Stimulated activated CD8-positive, alpha-beta memory T cell treated with anti-CD3 and anti-CD28 coated beads, Interleukin-15, amount 100 ng/mL, for 4 hours (primary cell): Measurements from ENCODE around the gene BTBD19.
"Not testable (repeated sequence)": the region's sequence is repeated elsewhere in the genome, so short reads cannot be mapped to it uniquely, and the experiment has no call there.

ENCODE experiments used
- DNase-seq, 2 donors: peaks; one replicate each; pipeline ENCODE4 v3.0.0-alpha.2; 2020; ENCODE audit warnings: low read depth in 2 of 2

The BTBD19 gene

GRCh38 chr1:44787506-44787905 is 20.8 kb upstream of the BTBD19 start:
- no peak for DNase-seq

DNA sequence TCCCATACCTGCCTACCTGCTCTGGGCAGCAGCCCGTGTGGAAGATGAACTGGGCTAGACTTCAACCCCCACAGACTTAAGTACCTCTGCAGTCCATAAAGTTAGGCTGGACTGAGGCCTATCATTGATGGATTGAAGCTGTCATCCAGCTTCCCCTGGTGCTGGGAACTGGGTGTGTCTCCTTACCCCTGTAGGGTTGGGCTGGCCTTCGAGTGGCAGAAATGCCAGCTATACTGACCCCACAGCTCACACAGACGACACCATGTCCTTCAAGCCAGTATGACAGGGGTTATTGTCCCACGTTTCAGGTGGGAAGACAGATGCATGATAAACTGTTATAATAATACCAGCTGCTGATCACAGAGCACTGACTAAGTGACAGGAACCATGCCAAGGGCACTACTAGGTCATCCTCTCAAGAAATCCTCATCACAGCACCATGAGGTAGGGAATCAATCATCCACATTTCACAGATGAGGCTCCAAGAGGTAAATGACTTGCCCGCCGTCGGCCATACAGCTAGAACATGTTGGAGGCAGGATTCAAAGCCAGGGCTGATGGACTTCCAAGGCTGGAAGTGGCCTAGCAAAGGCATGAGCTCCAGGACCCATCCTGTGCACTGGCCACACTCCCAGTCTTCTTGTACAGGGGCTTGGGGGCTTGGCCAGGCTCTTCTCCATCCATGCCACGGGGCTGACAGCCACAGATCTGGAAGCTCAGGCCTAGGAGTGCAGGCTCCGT is 20.0 kb upstream of the BTBD19 start, which contains the start of gene BEST4:
TSS of gene BEST4 (minus strand) at position 51 of the 741 bp plus-strand sequence. CDS start 465 bp downstream, outside the sequence.
- no peak for DNase-seq

- no peak for DNase-seq
Measured at GRCh38 chr1:44790968-44791801, 17.1 kb upstream of the BTBD19 start.

DNA sequence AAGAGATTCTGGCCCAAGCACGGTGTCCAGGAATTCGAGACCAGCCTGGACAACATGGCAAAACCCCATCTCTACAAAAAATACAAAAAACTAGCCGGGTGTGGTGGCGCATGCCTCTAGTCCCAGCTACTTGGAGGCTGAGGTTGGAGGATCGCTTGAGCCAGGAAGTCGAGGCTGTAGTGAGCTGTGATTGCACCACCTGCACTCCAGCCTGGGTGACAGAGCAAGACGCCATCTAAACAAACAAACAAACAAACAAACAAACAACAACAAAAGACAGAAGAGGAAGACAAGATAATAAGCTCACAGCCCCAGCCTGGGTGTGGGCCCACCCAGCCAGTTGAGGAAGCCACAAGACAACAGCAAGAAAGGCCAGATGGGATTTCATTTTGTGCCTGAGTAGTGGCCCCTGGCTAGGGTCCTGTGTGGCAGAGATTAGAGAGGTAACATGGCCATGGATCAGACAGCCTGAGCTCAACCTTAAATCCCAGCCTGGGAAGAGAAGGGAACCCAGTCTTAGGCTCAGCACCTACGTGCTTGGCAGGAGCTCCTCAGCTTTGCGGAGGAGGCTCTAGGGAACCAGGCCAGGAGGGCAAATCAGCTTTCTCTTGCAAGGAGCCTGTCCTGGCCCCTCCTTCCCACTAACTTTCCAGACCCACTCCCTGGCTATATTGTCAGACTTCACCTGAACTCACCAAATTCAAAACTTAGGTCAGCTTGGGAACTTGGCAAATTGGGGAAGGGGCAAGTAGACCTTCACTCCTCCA is 15.4 kb upstream of the BTBD19 start:
- no peak for DNase-seq

- DNase-seq, result not testable (repeated sequence)
Measured at GRCh38 chr1:44797886-44798285, 10.4 kb upstream of the BTBD19 start.

DNA sequence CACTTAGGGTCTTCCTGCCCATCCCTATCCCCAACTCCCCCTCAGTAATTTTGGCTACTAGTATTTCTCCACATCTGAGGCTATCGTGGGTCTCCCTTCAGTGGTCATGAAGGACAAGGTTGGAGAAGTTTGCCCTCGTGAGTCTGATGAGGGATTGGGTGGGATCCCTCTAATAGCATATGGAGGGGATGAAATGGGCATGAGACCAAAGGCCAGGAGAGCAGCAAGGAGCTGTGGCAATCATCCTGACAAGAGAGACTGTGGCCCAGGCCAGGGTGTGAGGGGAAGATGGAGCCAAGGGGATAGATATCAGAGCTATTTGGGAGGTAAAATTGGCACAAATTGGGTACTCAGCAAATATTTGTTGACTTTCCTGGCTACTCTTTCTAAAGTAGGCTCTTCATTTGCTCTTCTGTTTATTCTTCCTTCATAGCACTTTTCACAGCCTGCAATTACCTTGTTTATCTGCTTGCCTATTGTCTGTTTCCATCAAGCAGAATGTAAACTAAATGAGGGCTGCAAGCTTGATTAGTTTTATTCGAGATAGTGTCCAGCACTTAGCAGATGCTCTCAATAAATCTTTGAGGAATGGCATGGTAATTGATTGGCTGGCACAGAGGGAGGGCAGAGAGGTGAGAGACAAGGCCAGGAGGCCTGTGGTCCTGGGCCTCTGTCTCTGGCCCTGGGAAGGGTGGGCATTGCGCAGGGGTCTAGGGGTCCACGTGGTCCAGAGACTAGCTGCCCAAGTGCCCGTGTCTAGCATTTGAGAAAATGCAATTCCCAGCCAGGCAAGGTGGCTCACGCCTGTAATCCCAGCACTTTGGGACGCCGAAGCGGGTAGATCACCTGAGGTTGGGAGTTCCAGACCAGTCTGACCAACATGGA is 9.6 kb upstream of the BTBD19 start:
- no peak for DNase-seq

DNA sequence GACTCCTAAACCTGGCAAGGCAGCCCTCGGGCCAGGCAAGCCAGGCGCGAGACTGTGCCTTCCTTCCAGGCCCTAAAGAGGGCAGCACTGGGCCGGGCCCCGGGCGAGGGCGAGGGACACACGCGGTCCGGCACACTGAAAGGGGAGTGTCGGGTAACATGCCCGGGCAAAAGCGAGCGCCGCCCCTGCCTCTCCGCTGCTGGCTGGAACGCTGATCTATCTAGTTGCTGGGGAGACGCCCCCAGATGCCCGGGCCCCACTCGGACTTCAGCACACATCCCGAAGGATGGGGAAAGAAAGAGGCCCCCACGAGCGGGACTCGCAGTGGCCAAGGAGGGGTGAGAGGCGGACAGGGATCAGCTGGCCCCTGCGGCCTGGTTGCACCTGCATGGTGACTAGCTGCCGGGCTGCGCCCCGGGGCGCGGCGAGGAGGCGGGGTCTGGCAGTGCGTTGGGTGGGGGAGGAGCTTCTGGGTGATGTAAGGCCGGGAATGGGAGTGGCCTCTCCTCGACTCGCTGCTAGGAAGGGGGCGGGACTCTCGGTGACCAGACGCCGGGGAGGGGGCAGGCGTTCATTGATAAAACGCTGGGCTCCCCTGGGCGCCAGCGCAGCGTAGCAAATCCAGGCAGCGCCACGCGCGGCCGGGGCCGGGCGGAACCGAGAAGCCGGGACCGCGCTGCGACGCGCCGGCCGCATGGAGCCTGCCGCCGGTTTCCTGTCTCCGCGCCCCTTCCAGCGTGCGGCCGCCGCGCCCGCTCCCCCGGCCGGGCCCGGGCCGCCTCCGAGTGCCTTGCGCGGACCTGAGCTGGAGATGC is 8.3 kb upstream of the BTBD19 start, which contains the start of gene PLK3:
TSS of gene PLK3 (plus strand) at position 608 of the 815 bp plus-strand sequence. CDS start at position 695, 87 bp downstream.
- DNase-seq, result peak; percentile 95 to 97

DNA sequence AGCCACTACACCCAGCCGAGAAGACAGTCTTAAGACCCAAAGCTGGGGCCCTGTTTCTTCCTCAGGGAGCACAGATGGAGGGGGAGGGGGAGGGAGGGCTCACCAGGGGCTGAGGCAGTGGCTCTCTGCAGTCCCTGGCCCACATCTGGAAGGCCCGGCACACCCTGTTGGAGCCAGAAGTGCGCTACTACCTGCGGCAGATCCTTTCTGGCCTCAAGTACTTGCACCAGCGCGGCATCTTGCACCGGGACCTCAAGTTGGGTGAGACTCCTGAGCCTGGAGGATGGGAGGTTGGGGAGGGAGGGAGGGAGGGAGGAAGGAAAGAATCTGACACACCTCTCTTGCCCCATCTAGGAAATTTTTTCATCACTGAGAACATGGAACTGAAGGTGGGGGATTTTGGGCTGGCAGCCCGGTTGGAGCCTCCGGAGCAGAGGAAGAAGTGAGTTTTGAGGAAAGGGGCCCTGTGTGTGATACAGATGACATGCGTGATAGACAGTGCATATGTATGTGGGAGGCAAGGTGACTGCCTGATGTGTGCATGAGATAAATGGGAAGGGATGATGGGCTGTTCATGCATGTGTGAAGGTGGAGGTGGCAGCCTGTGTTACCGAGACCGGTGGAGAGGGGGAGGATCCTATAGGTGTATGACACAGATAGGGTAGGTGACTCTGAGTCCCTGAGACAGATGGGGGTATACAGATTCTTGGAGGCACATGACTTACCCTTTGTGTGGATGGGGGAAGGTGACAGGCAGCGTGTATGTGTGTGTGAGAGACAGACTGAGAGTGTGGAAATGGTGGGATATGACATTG is 6.6 kb upstream of the BTBD19 start:
- peak in 1 of 2 donors; percentile 49 for DNase-seq

GRCh38 chr1:44802306-44803061 is 5.8 kb upstream of the BTBD19 start:
- DNase-seq, result no peak

GRCh38 chr1:44803062-44803311 is 5.3 kb upstream of the BTBD19 start:
- no peak for DNase-seq

- DNase-seq, result no peak
Measured at GRCh38 chr1:44803312-44804095, 4.8 kb upstream of the BTBD19 start.

DNA sequence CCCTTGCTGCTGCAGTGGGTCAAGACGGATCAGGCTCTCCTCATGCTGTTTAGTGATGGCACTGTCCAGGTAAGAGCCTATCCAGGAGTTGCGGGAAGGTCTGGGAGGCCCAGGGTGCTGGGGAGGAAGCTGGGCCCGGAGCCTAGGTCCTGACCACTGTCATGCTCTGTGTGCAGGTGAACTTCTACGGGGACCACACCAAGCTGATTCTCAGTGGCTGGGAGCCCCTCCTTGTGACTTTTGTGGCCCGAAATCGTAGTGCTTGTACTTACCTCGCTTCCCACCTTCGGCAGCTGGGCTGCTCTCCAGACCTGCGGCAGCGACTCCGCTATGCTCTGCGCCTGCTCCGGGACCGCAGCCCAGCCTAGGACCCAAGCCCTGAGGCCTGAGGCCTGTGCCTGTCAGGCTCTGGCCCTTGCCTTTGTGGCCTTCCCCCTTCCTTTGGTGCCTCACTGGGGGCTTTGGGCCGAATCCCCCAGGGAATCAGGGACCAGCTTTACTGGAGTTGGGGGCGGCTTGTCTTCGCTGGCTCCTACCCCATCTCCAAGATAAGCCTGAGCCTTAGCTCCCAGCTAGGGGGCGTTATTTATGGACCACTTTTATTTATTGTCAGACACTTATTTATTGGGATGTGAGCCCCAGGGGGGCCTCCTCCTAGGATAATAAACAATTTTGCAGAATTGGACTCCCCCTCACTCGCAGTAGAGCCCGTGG is 2.9 kb upstream of the BTBD19 start:
- DNase-seq, result no peak

- no peak for DNase-seq
Measured at GRCh38 chr1:44806025-44806703, 2.2 kb upstream of the BTBD19 start.

GRCh38 chr1:44806704-44807363 is 1.5 kb upstream of the BTBD19 start, which contains the start of gene DYNLT4:
Gene DYNLT4, minus strand, starts transcription at chr1:44807351. Its CDS starts 683 bp downstream, at chr1:44806668.
- DNase-seq, result no peak

DNA sequence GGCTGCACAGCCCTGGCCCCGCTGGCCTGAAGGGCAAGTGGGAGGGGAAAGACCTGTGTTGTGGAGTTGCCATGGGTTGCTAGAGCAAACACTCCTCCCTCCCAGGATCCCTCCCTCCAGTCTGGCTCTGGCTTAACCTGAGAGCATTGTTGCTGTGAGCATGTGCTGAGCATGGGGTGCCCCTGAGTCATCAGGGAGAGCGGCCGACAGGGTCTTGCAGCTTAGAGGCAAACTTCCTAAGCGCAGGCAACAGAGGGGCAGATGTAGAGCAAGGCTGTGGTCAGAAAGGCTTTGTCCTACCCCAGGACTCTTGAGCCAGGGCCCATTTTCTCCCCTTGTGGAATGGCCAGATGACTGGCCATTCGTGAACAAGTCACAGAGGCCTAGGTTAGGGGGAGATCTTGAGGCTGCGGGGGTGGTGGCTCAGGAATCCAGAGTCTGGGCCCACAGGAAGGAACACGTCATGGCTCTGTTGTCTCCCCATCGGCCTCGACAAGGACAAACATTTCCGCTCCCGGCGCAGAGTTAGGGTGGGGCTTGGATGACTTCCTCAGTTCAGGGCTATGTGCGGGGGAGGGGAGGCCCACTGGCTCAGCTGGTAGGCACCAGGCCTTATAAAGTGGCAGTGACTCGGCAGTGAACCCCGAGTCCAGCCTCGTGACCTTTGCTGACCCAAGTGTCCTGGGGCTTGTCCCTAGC is 810 bp upstream of the BTBD19 start:
- DNase-seq, result peak; percentile 71 to 86
